ENCODE measurements around the gene CPEB4.

CPEB4 gene

GRCh38 chr5:173887610-173888472 lies at the start of gene CPEB4:
Gene CPEB4, plus strand, starts transcription at chr5:173888349. Its CDS starts 1,385 bp downstream, at chr5:173889734.
- H3K4me3 ChIP-seq (ENCODE audit: low read depth, low read length), result peak within 1 kb of the TSS; percentile 92
- no peak for TF ChIP-seq CTCF (IDR thresholded peaks at IDR 0.05; ENCODE audit: low read depth, low read length)

GRCh38 chr5:173839117-173839713 lies 48.9 kb upstream of the CPEB4 start:
- TF ChIP-seq CTCF (IDR thresholded peaks at IDR 0.05; ENCODE audit: low read depth, low read length), result no peak
- no peak overlapping the region for H3K4me3 ChIP-seq (ENCODE audit: low read depth, low read length)

GRCh38 chr5:173840111-173840983 lies 47.8 kb upstream of the CPEB4 start:
- H3K4me3 ChIP-seq (ENCODE audit: low read depth, low read length), result no peak overlapping the region
- no peak for TF ChIP-seq CTCF (IDR thresholded peaks at IDR 0.05; ENCODE audit: low read depth, low read length)

- TF ChIP-seq CTCF (IDR thresholded peaks at IDR 0.05; ENCODE audit: low read depth, low read length), result no peak
- H3K4me3 ChIP-seq (ENCODE audit: low read depth, low read length), result no peak overlapping the region
Observed at GRCh38 chr5:173841710-173842109, 46.4 kb upstream of the CPEB4 start.

GRCh38 chr5:173843794-173844193 lies 44.4 kb upstream of the CPEB4 start:
- no peak overlapping the region for H3K4me3 ChIP-seq (ENCODE audit: low read depth, low read length)
- TF ChIP-seq CTCF (IDR thresholded peaks at IDR 0.05; ENCODE audit: low read depth, low read length), result no peak

- H3K4me3 ChIP-seq (ENCODE audit: low read depth, low read length), result no peak overlapping the region
- TF ChIP-seq CTCF (IDR thresholded peaks at IDR 0.05; ENCODE audit: low read depth, low read length), result no peak
Observed at GRCh38 chr5:173845321-173845720, 42.8 kb upstream of the CPEB4 start.

All from WI38 (cell line).